ENCODE data around the gene SLC9A9.

The SLC9A9 gene

GRCh38 chr3:143428294-143428693, 420.0 kb downstream of the SLC9A9 start:
- no CpG with 5 or more reads among the region's 1 CpG for WGBS (ENCODE audit: insufficient coverage, insufficient read length)
- Histone ChIP-seq H3K27me3 (ENCODE audit: control insufficient read depth, insufficient read depth, low read length) (no peaks in the 10 kb centered on the region), H3K9me3 (ENCODE audit: control insufficient read depth, insufficient read depth, low read length) (no peaks in the 10 kb centered on the region), H3K27ac (ENCODE audit: low read length) (no peak overlapping the region), H3K36me3 (ENCODE audit: control insufficient read depth, insufficient read depth, low read length) (no peaks in the 10 kb centered on the region), H3K4me1 (ENCODE audit: control insufficient read depth, insufficient read depth, low read length) (peaks cover 2% of the 10 kb centered on the region; the same call in 1 of the 2 replicates), H3K4me3 (ENCODE audit: low read length) (no peak overlapping the region)
- no peak for DNase-seq (ENCODE audit: low read depth, low spot score)

GRCh38 chr3:143427631-143428030, 420.6 kb downstream of the SLC9A9 start:
- Histone ChIP-seq H3K36me3 (ENCODE audit: control insufficient read depth, insufficient read depth, low read length) (no peaks in the 10 kb centered on the region), H3K27ac (ENCODE audit: low read length) (no peak overlapping the region), H3K9me3 (ENCODE audit: control insufficient read depth, insufficient read depth, low read length) (no peaks in the 10 kb centered on the region), H3K27me3 (ENCODE audit: control insufficient read depth, insufficient read depth, low read length) (no peaks in the 10 kb centered on the region), H3K4me1 (ENCODE audit: control insufficient read depth, insufficient read depth, low read length) (peaks cover 2% of the 10 kb centered on the region; the same call in 1 of the 2 replicates), H3K4me3 (ENCODE audit: low read length) (no peak overlapping the region)
- no CpG with 5 or more reads among the region's 1 CpG for WGBS (ENCODE audit: insufficient coverage, insufficient read length)
- no peak for DNase-seq (ENCODE audit: low read depth, low spot score)

- Histone ChIP-seq H3K4me3 (ENCODE audit: low read length) (no peak overlapping the region), H3K27ac (ENCODE audit: low read length) (no peak overlapping the region), H3K9me3 (ENCODE audit: control insufficient read depth, insufficient read depth, low read length) (no peaks in the 10 kb centered on the region), H3K27me3 (ENCODE audit: control insufficient read depth, insufficient read depth, low read length) (no peaks in the 10 kb centered on the region), H3K4me1 (ENCODE audit: control insufficient read depth, insufficient read depth, low read length) (peaks cover 2% of the 10 kb centered on the region; the same call in 1 of the 2 replicates), H3K36me3 (ENCODE audit: control insufficient read depth, insufficient read depth, low read length) (no peaks in the 10 kb centered on the region)
- DNase-seq (ENCODE audit: low read depth, low spot score) = no peak
- WGBS (ENCODE audit: insufficient coverage, insufficient read length) = 100% methylated on average over 1 of the region's 1 CpG
These were observed 423.4 kb downstream of the SLC9A9 start for GRCh38 chr3:143424874-143425273.

GRCh38 chr3:143421556-143421955, 426.7 kb downstream of the SLC9A9 start:
- Histone ChIP-seq H3K27me3 (ENCODE audit: control insufficient read depth, insufficient read depth, low read length) (no peaks in the 10 kb centered on the region), H3K4me1 (ENCODE audit: control insufficient read depth, insufficient read depth, low read length) (no peaks in the 10 kb centered on the region; the same call in 1 of the 2 replicates), H3K27ac (ENCODE audit: low read length) (no peak overlapping the region), H3K36me3 (ENCODE audit: control insufficient read depth, insufficient read depth, low read length) (no peaks in the 10 kb centered on the region), H3K4me3 (ENCODE audit: low read length) (no peak overlapping the region), H3K9me3 (ENCODE audit: control insufficient read depth, insufficient read depth, low read length) (no peaks in the 10 kb centered on the region)
- no CpG with 5 or more reads among the region's 3 CpGs for WGBS (ENCODE audit: insufficient coverage, insufficient read length)
- no peak for DNase-seq (ENCODE audit: low read depth, low spot score)

GRCh38 chr3:143419611-143420010, 428.7 kb downstream of the SLC9A9 start:
- H3K4me1 ChIP-seq (ENCODE audit: control insufficient read depth, insufficient read depth, low read length) = no peaks in the 10 kb centered on the region; the same call in 1 of the 2 replicates
- no CpG with 5 or more reads among the region's 3 CpGs for WGBS (ENCODE audit: insufficient coverage, insufficient read length)

GRCh38 chr3:143418391-143418790, 429.9 kb downstream of the SLC9A9 start:
- no peaks in the 10 kb centered on the region for H3K9me3 ChIP-seq (ENCODE audit: control insufficient read depth, insufficient read depth, low read length)
- no peaks in the 10 kb centered on the region for H3K36me3 ChIP-seq (ENCODE audit: control insufficient read depth, insufficient read depth, low read length)
- WGBS (ENCODE audit: insufficient coverage, insufficient read length) = no CpG with 5 or more reads among the region's 3 CpGs
- H3K4me1 ChIP-seq (ENCODE audit: control insufficient read depth, insufficient read depth, low read length) = no peaks in the 10 kb centered on the region; the same call in 1 of the 2 replicates
- H3K27ac ChIP-seq (ENCODE audit: low read length) = no peak overlapping the region
- H3K4me3 ChIP-seq (ENCODE audit: low read length) = no peak overlapping the region
- no peak for DNase-seq (ENCODE audit: low read depth, low spot score)
- no peaks in the 10 kb centered on the region for H3K27me3 ChIP-seq (ENCODE audit: control insufficient read depth, insufficient read depth, low read length)

More at GRCh38 chr3:143419611-143420010, 428.7 kb downstream of the SLC9A9 start:
- Histone ChIP-seq H3K27me3 (ENCODE audit: control insufficient read depth, insufficient read depth, low read length) (no peaks in the 10 kb centered on the region), H3K36me3 (ENCODE audit: control insufficient read depth, insufficient read depth, low read length) (no peaks in the 10 kb centered on the region), H3K9me3 (ENCODE audit: control insufficient read depth, insufficient read depth, low read length) (no peaks in the 10 kb centered on the region), H3K4me3 (ENCODE audit: low read length) (no peak overlapping the region), H3K27ac (ENCODE audit: low read length) (no peak overlapping the region)
- no peak for DNase-seq (ENCODE audit: low read depth, low spot score)

- Histone ChIP-seq H3K36me3 (ENCODE audit: control insufficient read depth, insufficient read depth, low read length) (no peaks in the 10 kb centered on the region), H3K27me3 (ENCODE audit: control insufficient read depth, insufficient read depth, low read length) (no peaks in the 10 kb centered on the region; the same call in 1 of the 2 replicates), H3K4me1 (ENCODE audit: control insufficient read depth, insufficient read depth, low read length) (no peaks in the 10 kb centered on the region; the same call in 1 of the 2 replicates), H3K4me3 (ENCODE audit: low read length) (no peak overlapping the region), H3K27ac (ENCODE audit: low read length) (no peak overlapping the region), H3K9me3 (ENCODE audit: control insufficient read depth, insufficient read depth, low read length) (no peaks in the 10 kb centered on the region)
- no CpG with 5 or more reads among the region's 2 CpGs for WGBS (ENCODE audit: insufficient coverage, insufficient read length)
- DNase-seq (ENCODE audit: low read depth, low spot score) = no peak
These were observed 432.0 kb downstream of the SLC9A9 start for GRCh38 chr3:143416229-143416628.

- no CpG with 5 or more reads among the region's 2 CpGs for WGBS (ENCODE audit: insufficient coverage, insufficient read length)
- H3K4me3 ChIP-seq (ENCODE audit: low read length) = no peak overlapping the region
- H3K36me3 ChIP-seq (ENCODE audit: control insufficient read depth, insufficient read depth, low read length) = no peaks in the 10 kb centered on the region
- no peak for DNase-seq (ENCODE audit: low read depth, low spot score)
- no peak overlapping the region for H3K27ac ChIP-seq (ENCODE audit: low read length)
- no peaks in the 10 kb centered on the region for H3K9me3 ChIP-seq (ENCODE audit: control insufficient read depth, insufficient read depth, low read length)
- H3K27me3 ChIP-seq (ENCODE audit: control insufficient read depth, insufficient read depth, low read length) = no peaks in the 10 kb centered on the region; the same call in 1 of the 2 replicates
- H3K4me1 ChIP-seq (ENCODE audit: control insufficient read depth, insufficient read depth, low read length) = no peaks in the 10 kb centered on the region; the same call in 1 of the 2 replicates
These were observed 433.6 kb downstream of the SLC9A9 start for GRCh38 chr3:143414571-143415253.

- Histone ChIP-seq H3K27ac (ENCODE audit: low read length) (no peak overlapping the region), H3K4me3 (ENCODE audit: low read length) (no peak overlapping the region), H3K36me3 (ENCODE audit: control insufficient read depth, insufficient read depth, low read length) (no peaks in the 10 kb centered on the region), H3K4me1 (ENCODE audit: control insufficient read depth, insufficient read depth, low read length) (peaks cover 1% of the 10 kb centered on the region; the same call in 1 of the 2 replicates), H3K9me3 (ENCODE audit: control insufficient read depth, insufficient read depth, low read length) (no peaks in the 10 kb centered on the region), H3K27me3 (ENCODE audit: control insufficient read depth, insufficient read depth, low read length) (no peaks in the 10 kb centered on the region; the same call in 1 of the 2 replicates)
- no peak for DNase-seq (ENCODE audit: low read depth, low spot score)
- no CpG with 5 or more reads among the region's 4 CpGs for WGBS (ENCODE audit: insufficient coverage, insufficient read length)
These were observed 434.9 kb downstream of the SLC9A9 start for GRCh38 chr3:143413372-143413771.

- no peak for DNase-seq (ENCODE audit: low read depth, low spot score)
- Histone ChIP-seq H3K4me3 (ENCODE audit: low read length) (no peak overlapping the region), H3K36me3 (ENCODE audit: control insufficient read depth, insufficient read depth, low read length) (no peaks in the 10 kb centered on the region), H3K4me1 (ENCODE audit: control insufficient read depth, insufficient read depth, low read length) (peaks cover 1% of the 10 kb centered on the region; the same call in 1 of the 2 replicates), H3K27me3 (ENCODE audit: control insufficient read depth, insufficient read depth, low read length) (no peaks in the 10 kb centered on the region; the same call in 1 of the 2 replicates), H3K9me3 (ENCODE audit: control insufficient read depth, insufficient read depth, low read length) (no peaks in the 10 kb centered on the region), H3K27ac (ENCODE audit: low read length) (no peak overlapping the region)
- no CpG with 5 or more reads among the region's 3 CpGs for WGBS (ENCODE audit: insufficient coverage, insufficient read length)
These were observed 436.2 kb downstream of the SLC9A9 start for GRCh38 chr3:143412084-143412483.
